Neutrophil (primary cell): Measurements from ENCODE around the gene PRSS50.

ENCODE experiments used
- H3K27ac ChIP-seq: fragments of 200-600 bp; sonication (generic); 2 replicates; pipeline ENCODE4 v1.5.1; 2016; ENCODE audit warnings: mild to moderate bottlenecking, moderate library complexity
- H3K27me3 ChIP-seq: fragments of 200-600 bp; sonication (generic); 2 replicates; pipeline ENCODE4 v1.6.0; 2016; ENCODE audit warnings: mild to moderate bottlenecking
- H3K36me3 ChIP-seq: fragments of 200-600 bp; sonication (generic); 2 replicates; pipeline ENCODE4 v1.5.1; 2017
- H3K4me1 ChIP-seq, 2 experiments: fragments of 200-600 bp in 1 of 2; sonication (generic) in 1 of 2; 1 replicate in 1 of 2; 2 replicates in 1 of 2; pipeline versions ENCODE4 v1.5.1 to v1.6.1; 2013 to 2016; ENCODE audit warnings: low read depth in 1 of 2, low read length in 1 of 2, mild to moderate bottlenecking in 1 of 2, moderate library complexity in 1 of 2; ENCODE audit not compliant: control insufficient read depth in 1 of 2, insufficient read depth in 1 of 2
- H3K4me3 ChIP-seq, 2 experiments: fragments of 200-600 bp in 1 of 2; sonication (generic) in 1 of 2; 1 replicate in 1 of 2; 2 replicates in 1 of 2; pipeline ENCODE4 v1.5.1; 2013 to 2016; ENCODE audit warnings: low read depth in 1 of 2, low read length in 1 of 2, mild to moderate bottlenecking in 1 of 2, moderate library complexity in 1 of 2
- H3K9me3 ChIP-seq: fragments of 200-600 bp; sonication (generic); 2 replicates; pipeline ENCODE4 v1.5.1; 2016
- TF ChIP-seq, protein P1 (sequence below): fragments of 200-600 bp; sonication (generic); IDR thresholded peaks from 2 replicates; pipeline ENCODE4 v1.5.1; 2016; ENCODE audit warnings: antibody characterized with exemption

PRSS50 gene

GRCh38 chr3:46667061-46667621 is 50.5 kb downstream of the PRSS50 start:
- Histone ChIP-seq H3K27me3 (no peaks in the 10 kb centered on the region), H3K27ac (no peak overlapping the region), H3K4me1 (no peaks in the 10 kb centered on the region), H3K4me3 (no peak overlapping the region), H3K36me3 (no peaks in the 10 kb centered on the region), H3K9me3 (no peaks in the 10 kb centered on the region)
- TF ChIP-seq, protein P1, sequence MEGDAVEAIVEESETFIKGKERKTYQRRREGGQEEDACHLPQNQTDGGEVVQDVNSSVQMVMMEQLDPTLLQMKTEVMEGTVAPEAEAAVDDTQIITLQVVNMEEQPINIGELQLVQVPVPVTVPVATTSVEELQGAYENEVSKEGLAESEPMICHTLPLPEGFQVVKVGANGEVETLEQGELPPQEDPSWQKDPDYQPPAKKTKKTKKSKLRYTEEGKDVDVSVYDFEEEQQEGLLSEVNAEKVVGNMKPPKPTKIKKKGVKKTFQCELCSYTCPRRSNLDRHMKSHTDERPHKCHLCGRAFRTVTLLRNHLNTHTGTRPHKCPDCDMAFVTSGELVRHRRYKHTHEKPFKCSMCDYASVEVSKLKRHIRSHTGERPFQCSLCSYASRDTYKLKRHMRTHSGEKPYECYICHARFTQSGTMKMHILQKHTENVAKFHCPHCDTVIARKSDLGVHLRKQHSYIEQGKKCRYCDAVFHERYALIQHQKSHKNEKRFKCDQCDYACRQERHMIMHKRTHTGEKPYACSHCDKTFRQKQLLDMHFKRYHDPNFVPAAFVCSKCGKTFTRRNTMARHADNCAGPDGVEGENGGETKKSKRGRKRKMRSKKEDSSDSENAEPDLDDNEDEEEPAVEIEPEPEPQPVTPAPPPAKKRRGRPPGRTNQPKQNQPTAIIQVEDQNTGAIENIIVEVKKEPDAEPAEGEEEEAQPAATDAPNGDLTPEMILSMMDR, result no peak

GRCh38 chr3:46666453-46666845 is 51.2 kb downstream of the PRSS50 start:
- Histone ChIP-seq H3K27me3 (no peaks in the 10 kb centered on the region), H3K4me3 (no peak overlapping the region), H3K36me3 (no peaks in the 10 kb centered on the region), H3K27ac (no peak overlapping the region), H3K9me3 (no peaks in the 10 kb centered on the region), H3K4me1 (no peaks in the 10 kb centered on the region)
- TF ChIP-seq, protein P1, result no peak

DNA sequence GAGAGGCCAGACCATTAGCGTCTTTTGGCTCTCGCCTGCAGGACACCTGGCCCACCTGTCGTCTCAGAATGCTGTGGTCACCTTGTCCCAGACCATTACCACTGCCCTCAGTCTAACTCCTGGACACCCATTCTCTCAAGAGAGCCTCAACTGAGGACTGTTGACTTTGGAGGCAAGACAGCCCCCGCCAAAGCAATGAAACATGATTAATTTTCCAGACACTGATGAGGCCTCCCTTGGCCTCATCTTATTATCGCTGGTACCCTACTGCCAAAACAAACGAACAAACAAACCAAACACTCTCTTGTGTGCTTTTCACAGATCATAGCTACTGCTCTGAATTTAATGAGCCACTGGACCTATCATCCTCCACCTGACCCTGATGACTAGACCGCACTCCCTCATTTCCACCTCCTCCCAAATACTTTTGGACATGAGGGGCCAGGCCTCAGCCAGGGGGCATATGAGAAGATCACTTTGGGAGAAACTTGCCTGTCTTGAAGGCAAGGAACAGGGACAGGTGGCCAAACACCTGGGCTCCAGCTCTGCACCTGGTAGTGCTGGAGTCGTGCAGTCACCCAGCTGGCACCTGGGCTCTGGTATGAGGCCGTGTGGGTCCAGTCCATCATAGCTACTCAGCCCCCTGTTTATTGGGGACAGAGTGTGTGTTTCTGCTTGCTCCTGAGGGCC is 51.8 kb downstream of the PRSS50 start:
- Histone ChIP-seq H3K9me3 (no peaks in the 10 kb centered on the region), H3K4me3 (no peak overlapping the region), H3K4me1 (no peaks in the 10 kb centered on the region), H3K36me3 (no peaks in the 10 kb centered on the region), H3K27me3 (no peaks in the 10 kb centered on the region), H3K27ac (no peak overlapping the region)
- TF ChIP-seq, protein P1, result no peak

DNA sequence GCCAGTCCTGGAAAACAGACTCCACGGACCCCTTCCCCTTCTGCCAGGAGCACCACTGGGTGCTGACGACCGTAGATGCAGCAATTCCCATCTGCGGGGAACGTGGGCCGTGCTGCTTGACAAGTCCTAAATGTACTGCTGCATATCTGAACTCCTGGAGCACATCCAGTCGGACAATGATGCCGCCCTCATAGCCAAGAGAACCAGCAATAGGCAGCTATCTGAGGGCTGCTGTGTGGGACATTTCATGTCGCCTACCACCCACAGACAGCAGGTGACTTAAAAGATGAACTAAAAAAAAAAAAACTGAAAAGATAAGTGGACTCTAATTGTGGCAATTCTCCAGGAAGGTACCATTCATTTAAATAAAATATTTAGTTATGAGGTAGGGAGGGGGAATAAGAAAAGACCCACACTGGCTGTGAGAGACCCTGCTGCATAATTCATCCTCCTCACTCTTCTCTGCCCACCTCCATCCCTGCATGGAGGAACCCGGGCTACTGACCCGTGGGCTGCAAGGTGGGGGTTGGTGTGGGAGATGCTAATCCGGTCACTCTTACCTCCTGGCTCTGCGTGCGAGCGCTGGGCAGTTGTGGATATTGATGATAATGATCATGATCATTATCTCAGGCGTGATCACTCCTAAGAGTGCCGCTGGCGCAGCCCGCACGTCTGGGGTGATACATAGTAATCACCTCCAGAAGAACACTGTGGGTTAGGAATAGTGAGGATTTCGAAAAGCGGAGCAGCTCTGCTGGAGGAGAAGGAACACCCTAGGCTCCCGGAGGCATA is 52.5 kb downstream of the PRSS50 start:
- Histone ChIP-seq H3K36me3 (no peaks in the 10 kb centered on the region), H3K9me3 (no peaks in the 10 kb centered on the region), H3K27ac (no peak overlapping the region), H3K4me1 (no peaks in the 10 kb centered on the region), H3K27me3 (no peaks in the 10 kb centered on the region), H3K4me3 (no peak overlapping the region)
- TF ChIP-seq, protein P1, result no peak

- Histone ChIP-seq H3K27me3 (no peaks in the 10 kb centered on the region), H3K36me3 (no peaks in the 10 kb centered on the region)
- TF ChIP-seq, protein P1, result no peak
These were observed 53.3 kb downstream of the PRSS50 start for GRCh38 chr3:46664188-46664970.

More at GRCh38 chr3:46664188-46664970, 53.3 kb downstream of the PRSS50 start:
- Histone ChIP-seq H3K4me1 (no peaks in the 10 kb centered on the region), H3K9me3 (no peaks in the 10 kb centered on the region), H3K27ac (no peak overlapping the region), H3K4me3 (no peak overlapping the region)
